HG02938 (cell line): ENCODE measurements around the gene CREG2.

ENCODE experiments used
- ATAC-seq: cut with Tn5 transposase; IDR thresholded peaks from one replicate; pipeline ENCODE4 v1.9.1; 2021; ENCODE audit warnings: mild to moderate bottlenecking, moderate library complexity; ENCODE audit not compliant: unreplicated experiment

CREG2 gene

GRCh38 chr2:101310834-101311695, 76.2 kb downstream of the CREG2 start:
- no peak for ATAC-seq

- ATAC-seq, result no peak
These were observed 77.0 kb downstream of the CREG2 start for GRCh38 chr2:101310090-101310833.

GRCh38 chr2:101308432-101309210, 78.7 kb downstream of the CREG2 start, which contains the start of gene RNF149:
TSS of gene RNF149 (minus strand) at chr2:101308701. CDS start at chr2:101308588, 113 bp downstream.
- ATAC-seq, result peak; percentile 46

- ATAC-seq, result peak; percentile 19
These were observed 79.3 kb downstream of the CREG2 start for GRCh38 chr2:101307950-101308431.

- no peak for ATAC-seq
These were observed 79.8 kb downstream of the CREG2 start for GRCh38 chr2:101307503-101307902.

- peak; percentile 2 for ATAC-seq
These were observed 80.9 kb downstream of the CREG2 start for GRCh38 chr2:101306410-101306809.

GRCh38 chr2:101305492-101306078, 81.7 kb downstream of the CREG2 start:
- no peak for ATAC-seq

- ATAC-seq, result no peak
These were observed 82.3 kb downstream of the CREG2 start for GRCh38 chr2:101305035-101305434.

- no peak for ATAC-seq
These were observed 83.6 kb downstream of the CREG2 start for GRCh38 chr2:101303688-101304087.

- no peak for ATAC-seq
These were observed 85.3 kb downstream of the CREG2 start for GRCh38 chr2:101302016-101302415.

- ATAC-seq, result no peak
These were observed 86.5 kb downstream of the CREG2 start for GRCh38 chr2:101300836-101301235.

- ATAC-seq, result no peak
These were observed 87.1 kb downstream of the CREG2 start for GRCh38 chr2:101300164-101300563.

GRCh38 chr2:101299604-101300003, 87.7 kb downstream of the CREG2 start:
- no peak for ATAC-seq

- no peak for ATAC-seq
These were observed 89.9 kb downstream of the CREG2 start for GRCh38 chr2:101297383-101297782.

- ATAC-seq, result no peak
These were observed 90.9 kb downstream of the CREG2 start for GRCh38 chr2:101296371-101296770.

GRCh38 chr2:101295895-101296294, 91.4 kb downstream of the CREG2 start:
- ATAC-seq, result no peak
